IPS-NIHi11 (cell line): ENCODE measurements around the gene FBXL17.

ENCODE experiments used
- DNase-seq: peaks from one replicate; pipeline ENCODE4 v3.0.0; 2012; ENCODE audit warnings: mixed read lengths, low spot score

FBXL17 gene

GRCh38 chr5:107809201-107810034 lies 572.5 kb downstream of the FBXL17 start:
- no peak for DNase-seq
